22Rv1 (cell line): Measurements from ENCODE around the gene NUP107.

Experiments
- ZFX ChIP-seq: fragments of 450-650 bp; IDR thresholded peaks from 2 replicates; pipeline ENCODE4 v1.6.1; 2017; ENCODE audit warnings: antibody characterized with exemption, borderline replicate concordance
- TF ChIP-seq, protein P1 (sequence below): fragments of 450-650 bp; IDR thresholded peaks from 2 replicates; pipeline ENCODE4 v1.5.1; 2017; ENCODE audit warnings: mild to moderate bottlenecking

DNA sequence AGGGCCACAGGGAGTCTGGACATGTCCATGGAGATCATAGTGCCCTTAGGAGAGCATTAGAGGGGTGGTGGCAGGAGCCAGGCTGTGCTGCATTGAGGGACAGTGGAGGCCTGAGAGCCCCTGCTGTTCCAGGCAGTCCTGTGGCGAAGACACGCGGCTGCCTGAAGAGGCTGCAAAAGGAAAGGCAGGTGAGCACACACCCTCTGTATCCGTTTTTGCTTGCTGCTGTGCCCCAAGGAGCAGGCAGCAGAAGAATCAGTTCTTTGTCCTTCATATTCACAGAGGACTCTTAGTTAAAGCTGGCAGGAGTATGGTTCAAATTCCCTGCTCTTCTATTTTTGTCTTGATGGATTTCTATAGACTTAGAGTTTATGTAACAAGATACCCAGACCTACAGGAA, 63.7 kb downstream of the NUP107 start:
- TF ChIP-seq, protein P1, sequence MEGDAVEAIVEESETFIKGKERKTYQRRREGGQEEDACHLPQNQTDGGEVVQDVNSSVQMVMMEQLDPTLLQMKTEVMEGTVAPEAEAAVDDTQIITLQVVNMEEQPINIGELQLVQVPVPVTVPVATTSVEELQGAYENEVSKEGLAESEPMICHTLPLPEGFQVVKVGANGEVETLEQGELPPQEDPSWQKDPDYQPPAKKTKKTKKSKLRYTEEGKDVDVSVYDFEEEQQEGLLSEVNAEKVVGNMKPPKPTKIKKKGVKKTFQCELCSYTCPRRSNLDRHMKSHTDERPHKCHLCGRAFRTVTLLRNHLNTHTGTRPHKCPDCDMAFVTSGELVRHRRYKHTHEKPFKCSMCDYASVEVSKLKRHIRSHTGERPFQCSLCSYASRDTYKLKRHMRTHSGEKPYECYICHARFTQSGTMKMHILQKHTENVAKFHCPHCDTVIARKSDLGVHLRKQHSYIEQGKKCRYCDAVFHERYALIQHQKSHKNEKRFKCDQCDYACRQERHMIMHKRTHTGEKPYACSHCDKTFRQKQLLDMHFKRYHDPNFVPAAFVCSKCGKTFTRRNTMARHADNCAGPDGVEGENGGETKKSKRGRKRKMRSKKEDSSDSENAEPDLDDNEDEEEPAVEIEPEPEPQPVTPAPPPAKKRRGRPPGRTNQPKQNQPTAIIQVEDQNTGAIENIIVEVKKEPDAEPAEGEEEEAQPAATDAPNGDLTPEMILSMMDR, result no peak
- no peak for TF ChIP-seq ZFX
